GM19239 (cell line): ENCODE measurements around the gene RPS29.
"Not testable (repeated sequence)": the region's sequence is repeated elsewhere in the genome, so short reads cannot be mapped to it uniquely, and the experiment has no call there.

Experiments
- DNase-seq: peaks from one replicate; pipeline ENCODE4 v3.0.0; 2011; ENCODE audit warnings: low spot score; ENCODE audit not compliant: insufficient read length
- FAIRE-seq: peaks from 2 replicates; lab custom pipeline; 2011; peaks lifted over from hg19 to GRCh38; lab: Jason Lieb, UNC

Gene RPS29

DNA sequence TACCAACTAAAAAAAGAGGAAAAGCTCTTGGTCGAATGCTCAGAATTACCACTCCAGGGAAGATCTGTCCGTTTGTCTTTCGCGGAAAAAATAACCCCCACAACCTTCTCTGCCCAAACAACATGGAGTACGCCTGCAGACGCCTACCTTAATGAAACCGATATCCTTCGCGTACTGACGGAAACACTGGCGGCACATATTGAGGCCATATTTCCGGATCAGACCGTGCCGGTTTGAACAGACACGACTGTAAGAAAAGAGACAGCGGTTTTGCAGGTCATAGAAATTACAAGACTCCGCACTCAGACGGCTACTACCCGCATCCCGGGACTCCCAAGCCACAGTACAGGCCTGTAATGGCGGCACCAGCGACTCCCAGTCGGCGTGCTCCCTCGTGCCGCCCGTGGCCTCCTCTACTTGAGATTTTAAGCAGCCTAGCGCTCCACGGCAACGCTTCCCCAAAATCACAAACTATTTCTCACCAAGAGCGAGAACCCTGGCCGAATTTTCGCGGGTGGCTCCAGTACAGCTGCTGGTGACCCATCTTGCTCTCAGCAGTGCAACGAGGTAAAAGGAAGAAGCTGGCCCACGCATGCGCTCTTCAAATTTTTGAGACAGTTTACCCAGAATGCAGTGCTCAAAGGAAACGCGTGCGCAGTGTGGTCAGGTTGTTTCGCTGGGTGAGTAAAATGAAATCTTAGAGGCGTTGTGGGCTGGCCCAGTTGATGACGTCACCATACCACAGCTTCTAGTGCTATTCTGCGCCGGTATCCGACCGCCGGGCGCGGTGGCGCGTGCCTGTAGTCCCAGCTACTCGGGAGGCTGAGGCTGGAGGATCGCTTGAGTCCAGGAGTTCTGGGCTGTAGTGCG is at the start of gene RPS29:
Gene RPS29 (minus strand): TSS at position 578 of the 870 bp plus-strand sequence. CDS start 34 bp downstream, at position 544.
- peak; percentile 57 for DNase-seq
- FAIRE-seq: peak; percentile 99

DNA sequence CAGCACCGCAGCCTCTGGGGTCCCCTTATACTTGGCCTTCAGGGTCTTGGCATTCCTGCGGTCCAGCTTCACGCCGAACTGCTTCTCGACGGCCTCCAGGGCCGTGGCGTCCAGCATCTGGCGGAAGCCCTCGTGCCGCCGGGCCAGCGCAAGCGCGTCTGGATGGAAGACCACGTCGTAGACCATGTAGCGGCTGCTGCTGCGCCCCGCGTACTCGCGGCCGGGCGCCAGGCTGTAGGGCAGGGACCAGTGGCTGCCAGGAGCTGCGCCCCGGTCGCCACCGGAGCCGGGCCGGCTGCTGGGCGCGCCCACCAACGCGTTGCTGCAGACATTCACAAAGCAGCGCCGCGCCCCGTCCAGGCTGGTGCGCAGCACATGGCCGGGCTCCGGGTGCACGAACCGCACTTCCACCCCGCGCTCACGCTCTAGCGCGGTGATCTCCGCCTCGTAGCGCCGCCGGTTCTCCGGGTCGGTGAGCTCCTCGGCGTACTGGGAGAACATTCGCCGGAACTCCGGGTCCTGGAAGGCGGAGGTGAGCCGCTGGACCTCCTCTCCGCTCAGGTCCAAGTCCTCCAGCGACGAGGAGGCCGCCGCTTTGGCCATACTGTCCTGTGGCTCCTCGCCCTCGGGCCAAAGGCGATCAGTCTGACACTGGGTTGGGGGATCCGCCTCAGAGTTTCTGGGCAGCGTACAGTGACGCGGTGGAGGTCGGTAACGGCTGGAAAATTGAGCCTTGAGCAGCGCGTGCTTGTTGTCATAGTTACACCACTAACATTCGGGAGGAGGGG is 48.6 kb upstream of the RPS29 start, which contains the start of gene DNAAF2:
Gene DNAAF2 (minus strand): TSS at position 698 of the 788 bp plus-strand sequence. CDS start 95 bp downstream, at position 603.
- DNase-seq (peak; percentile 23), FAIRE-seq (no peak)

DNA sequence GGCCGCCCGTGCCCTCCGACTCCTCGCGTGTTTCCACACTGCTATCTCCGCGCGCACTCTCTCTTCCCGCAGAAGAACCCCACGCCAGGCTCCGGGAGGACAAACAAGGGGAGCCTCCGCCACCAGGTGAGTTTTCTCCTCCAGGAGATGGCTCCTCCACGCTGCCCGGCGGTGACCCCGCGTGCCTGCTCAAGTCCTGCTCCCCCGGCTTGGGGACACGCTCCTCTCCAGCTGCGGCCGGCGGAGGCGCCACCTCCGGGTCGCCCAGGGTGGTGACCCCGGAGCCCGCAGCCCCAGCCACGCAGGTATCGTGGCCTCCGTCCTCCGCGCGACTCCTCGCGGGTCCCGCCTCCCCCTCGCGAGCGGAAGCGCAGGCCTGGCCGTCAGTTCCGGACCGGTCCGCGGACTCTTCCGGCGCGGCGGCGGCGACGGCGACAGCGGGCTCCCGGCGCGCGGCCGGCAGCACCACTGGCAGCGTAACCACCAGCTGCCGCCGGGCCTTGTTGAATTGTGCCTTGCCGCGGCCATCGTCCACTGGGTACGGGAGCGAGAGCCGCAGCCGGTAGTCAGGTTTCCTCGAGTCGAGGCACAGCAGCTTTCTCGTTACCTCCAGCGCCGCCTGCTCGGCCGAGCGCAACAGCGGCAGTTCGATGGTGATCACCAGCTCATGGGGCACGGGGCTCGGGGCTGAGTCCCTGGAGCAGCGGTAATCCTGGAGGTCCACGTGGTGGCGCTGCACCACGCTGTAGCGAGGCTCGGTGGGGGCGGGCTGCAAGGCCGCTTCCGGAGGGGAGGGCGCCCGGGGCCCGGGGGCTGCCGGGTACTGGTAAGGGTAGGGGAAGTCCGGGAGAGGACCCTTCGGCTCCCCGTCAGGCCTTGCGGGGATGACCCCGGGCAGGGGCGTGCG is 47.7 kb upstream of the RPS29 start:
- DNase-seq (peak; percentile 55), FAIRE-seq (peak; percentile 85)

DNA sequence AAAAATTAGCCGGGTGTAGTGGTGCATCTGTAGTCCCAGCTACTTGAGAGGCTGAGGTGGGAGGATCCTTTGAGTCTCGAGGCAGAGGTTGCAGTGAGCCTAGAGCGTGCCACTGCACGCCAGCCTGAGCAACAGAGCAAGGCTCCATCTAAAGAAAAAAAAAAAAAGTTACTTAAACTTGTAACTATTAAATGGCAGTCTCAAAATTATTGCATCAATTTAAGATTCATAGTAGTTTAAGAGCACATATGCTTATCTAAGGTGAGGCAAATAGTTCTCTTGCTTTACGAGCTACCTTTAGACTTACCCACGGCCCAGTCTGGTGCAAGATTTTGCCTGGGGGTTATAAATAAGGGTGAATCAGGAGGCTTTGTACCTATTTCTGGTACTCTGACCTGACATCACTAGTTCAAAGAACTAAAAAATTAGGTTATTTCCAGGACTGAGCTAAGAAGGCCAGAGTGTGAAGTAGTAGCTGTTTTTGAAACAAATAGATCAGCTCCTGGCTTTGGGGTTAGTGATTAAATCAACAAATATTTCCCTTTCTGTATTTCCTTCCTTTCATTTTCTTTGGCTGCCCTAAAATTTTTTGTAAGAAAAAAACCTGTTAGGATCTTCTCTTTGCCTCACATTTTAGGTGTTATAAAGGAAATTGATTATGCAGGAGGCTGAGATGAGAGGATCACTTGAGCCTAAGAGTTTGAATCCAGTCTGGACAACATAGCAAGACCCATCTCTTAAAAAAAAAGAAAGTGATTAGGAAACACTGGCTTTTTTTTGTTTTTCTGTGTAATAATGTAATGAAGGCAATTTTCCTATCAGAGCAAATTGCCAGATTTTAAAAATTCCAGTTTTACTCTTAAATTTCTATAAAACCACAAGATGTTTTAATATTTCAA is 38.0 kb upstream of the RPS29 start:
- DNase-seq (no peak), FAIRE-seq (peak; percentile 44)

DNA sequence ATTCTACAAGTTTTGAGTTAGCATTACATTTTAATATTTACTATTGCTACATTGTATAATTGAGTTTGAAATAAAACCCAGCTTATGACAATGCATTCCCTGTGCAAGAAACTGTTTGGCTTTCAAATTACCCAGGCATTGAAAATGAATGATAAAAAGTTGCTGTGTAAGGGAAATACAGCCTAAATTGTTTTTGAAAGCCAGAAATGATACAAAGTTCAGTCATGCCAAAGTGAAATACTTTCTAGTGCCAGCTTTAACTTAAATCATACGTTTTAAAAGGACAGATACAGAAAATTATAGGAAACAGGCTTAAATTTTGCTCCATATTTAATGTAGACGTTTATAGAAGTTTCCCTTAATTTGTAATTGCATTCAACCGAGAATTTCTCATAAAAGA is 37.2 kb upstream of the RPS29 start:
- DNase-seq: no peak
- FAIRE-seq: no peak

DNA sequence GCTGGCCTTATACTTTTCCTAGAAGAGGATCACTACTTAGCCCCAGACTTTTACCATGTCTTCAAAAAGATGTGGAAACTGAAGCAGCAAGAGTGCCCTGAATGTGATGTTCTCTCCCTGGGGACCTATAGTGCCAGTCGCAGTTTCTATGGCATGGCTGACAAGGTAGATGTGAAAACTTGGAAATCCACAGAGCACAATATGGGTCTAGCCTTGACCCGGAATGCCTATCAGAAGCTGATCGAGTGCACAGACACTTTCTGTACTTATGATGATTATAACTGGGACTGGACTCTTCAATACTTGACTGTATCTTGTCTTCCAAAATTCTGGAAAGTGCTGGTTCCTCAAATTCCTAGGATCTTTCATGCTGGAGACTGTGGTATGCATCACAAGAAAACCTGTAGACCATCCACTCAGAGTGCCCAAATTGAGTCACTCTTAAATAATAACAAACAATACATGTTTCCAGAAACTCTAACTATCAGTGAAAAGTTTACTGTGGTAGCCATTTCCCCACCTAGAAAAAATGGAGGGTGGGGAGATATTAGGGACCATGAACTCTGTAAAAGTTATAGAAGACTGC is 35.9 kb upstream of the RPS29 start:
- FAIRE-seq: no peak
- DNase-seq: no peak

DNA sequence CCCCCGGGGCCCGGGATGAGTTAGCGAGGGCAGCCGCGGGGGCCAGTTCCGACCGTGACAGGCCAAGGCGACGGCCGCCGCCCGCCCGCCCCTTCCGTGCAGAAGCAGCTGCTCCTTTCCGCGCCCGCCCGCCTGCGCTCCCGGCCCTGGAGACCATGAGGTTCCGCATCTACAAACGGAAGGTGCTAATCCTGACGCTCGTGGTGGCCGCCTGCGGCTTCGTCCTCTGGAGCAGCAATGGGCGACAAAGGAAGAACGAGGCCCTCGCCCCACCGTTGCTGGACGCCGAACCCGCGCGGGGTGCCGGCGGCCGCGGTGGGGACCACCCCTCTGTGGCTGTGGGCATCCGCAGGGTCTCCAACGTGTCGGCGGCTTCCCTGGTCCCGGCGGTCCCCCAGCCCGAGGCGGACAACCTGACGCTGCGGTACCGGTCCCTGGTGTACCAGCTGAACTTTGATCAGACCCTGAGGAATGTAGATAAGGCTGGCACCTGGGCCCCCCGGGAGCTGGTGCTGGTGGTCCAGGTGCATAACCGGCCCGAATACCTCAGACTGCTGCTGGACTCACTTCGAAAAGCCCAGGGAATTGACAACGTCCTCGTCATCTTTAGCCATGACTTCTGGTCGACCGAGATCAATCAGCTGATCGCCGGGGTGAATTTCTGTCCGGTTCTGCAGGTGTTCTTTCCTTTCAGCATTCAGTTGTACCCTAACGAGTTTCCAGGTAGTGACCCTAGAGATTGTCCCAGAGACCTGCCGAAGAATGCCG is 35.1 kb upstream of the RPS29 start:
- DNase-seq (no peak), FAIRE-seq (peak; percentile 76)

DNA sequence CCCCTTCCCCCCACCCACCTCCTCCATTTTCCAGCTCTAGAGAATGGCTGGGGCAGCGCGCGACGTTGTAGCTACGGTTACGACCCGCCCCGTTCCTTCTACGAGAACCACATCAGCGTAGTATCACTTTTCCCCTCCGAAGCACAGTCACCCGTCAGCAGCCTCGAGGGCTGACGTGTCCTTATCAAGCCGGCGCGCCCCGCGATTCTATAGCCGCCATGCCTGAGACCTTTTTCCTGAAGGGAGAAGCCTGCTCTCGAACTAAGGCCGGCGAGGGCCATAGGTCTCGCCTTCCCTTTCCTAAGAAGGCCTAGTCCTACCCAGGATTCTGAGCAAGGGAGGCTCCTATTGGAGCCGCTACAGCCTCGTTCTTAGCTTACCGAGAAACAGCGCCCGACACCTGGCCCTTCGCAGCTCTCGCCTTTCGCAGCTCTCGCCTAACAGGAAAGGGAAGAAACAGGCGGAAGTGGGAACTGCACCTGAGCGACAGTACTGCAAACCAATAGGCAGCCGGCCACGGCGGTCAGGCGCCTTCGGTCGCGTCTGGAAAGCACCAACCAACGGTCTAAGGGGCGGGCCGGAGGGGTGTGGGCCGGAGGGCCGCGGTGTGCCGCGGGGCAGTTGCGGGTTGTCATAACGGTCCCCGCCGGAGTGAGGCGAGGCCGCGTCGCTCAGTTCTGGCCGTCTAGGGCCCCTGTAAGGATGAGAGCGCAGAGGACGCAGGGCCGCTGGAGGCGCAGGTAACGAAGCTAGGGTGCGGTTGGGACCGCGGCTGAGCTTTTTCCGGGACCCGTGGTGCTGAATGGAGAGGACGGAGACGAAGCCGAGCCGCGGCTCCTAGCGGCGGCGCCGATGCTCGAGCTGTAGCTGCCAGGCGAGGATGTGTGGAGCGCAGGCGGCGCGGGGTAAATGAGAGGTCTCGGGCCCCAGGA is 34.3 kb upstream of the RPS29 start, which contains the start of the genes MGAT2 and RPL36AL:
Gene MGAT2 (plus strand): TSS at position 618 of the 932 bp plus-strand sequence. CDS start 470 bp downstream, outside the sequence.
Gene RPL36AL (minus strand): TSS at position 445 of the 932 bp plus-strand sequence. CDS start 1,522 bp downstream, outside the sequence.
- DNase-seq (peak; percentile 87), FAIRE-seq (peak; percentile 83)

DNA sequence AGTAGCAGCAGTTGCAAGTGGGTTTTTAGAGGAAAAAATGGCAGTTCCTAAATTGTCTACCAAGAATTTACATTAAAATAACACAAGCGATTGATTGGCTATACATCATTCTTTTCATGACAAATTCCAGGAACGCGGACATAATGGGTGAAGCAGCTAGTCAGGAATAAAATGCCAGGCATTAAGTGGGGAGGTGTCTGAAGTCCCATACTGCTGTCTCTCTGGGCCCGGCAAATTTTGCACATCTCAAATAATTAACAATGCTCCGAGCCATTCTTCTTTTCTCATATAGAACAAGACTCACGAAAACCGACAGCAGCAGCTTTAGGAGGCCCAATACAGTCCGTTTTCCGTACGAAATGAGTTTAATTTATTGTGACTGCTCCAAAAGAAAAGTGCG is 33.5 kb upstream of the RPS29 start:
- no peak for DNase-seq
- no peak for FAIRE-seq

DNA sequence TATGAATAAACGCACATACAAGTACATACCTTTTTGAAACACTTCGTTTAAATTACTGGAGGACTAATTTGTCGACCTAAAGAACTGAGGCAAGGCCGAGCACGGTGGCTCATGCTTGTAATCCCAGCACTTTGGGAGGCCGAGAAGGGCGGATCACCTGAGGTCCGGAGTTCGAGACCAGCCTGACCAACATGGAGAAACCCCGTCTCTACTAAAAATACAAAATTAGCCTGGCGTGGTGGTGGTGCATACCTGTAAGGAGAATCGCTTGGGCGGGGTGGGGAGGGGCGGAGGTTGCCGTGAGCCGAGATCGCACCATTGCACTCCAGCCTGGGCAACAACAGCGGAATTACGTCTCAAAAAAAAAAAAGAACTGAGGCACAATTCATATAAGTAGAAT is 33.1 kb upstream of the RPS29 start:
- not testable (repeated sequence) for DNase-seq, FAIRE-seq

DNA sequence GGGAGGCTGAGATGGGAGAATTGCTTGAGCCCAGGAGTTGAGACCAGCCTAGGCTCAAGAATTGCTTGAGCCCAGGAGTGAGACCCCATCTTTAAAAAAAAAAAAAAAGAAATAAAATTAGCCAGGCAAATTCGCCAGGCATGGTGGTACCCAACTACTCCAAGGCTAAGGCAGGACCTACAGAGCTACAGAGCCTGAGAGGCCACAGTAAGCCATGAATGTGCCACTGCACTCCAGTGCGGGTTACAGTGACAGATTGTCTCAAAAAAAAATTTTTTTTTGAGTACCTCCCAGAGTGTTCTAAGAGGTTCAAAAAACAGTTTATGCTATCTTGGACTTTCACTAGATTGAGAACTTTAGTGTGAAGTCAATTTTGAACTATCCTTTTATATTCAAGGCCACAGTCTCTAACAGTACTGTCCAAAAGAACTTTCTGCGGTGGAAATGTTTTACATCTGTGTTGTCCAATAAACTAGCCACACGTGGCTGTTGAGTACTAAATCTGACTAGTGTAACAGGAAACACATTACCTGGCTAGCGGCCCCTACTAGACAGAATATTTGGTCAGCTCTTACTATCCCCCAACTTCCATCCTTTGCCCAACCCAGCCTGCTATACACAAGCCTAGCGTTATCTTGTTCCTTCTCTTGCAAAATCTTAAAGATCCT is 31.8 kb upstream of the RPS29 start:
- FAIRE-seq: no peak

DNA sequence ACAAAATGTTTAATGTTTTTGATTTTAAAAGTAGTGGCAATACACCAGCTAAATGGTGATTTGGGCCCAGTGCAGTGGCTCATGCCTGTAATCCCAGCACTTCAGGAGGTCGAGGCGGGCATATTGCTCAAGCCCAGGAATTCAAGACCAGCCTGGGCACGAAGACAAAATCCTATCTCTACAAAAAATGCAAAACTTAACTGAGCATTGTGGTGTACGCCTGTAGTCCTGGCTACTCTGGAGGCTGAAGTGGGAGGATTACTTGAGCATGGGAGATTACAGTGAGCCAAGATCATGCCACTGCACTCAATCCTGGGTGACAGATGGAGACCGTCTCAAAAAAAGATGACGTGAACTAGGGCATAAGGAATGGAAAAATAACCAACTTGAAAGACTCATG is 29.6 kb upstream of the RPS29 start:
- DNase-seq (no peak), FAIRE-seq (no peak)

More for the DNA sequence above, 31.8 kb upstream of the RPS29 start:
- no peak for DNase-seq

DNA sequence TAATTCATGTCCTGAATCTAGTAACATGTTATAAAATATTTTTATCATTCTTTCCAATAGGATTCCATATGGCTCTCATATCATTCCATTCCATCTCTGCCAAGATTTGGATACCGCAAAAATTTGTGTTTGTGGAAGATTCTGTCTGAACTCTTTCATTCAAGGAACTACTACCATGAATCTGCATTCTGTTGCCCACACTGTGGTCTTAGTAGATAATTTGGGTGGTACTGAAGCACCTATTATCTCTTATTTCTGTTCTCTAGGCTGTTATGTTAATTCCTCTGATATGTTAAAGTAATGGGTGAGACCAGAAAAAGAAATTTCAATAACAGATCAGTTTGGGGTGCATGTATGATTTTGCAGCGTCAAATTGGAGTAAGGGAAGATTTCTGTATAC is 28.0 kb upstream of the RPS29 start:
- DNase-seq: no peak
- no peak for FAIRE-seq

DNA sequence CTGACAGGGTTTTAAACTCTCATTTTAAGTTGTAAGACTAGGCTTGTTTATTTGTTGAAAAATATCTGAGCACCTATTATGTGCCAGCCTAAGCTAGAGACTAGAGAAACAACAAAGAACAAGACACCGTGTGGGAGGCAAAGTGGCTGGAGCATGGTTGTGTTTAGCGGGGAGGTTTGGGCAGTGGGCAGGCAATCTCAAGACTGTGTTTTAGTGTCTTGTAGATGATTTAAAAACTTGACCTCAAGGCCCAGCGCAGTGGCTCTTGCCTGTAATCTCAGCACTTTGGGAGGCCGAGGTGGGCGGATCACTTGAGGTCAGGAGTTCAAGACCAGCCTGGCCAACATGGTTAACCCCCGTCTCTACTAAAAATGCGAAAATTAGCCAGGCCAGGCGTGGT is 26.5 kb upstream of the RPS29 start:
- no peak for FAIRE-seq
- no peak for DNase-seq

DNA sequence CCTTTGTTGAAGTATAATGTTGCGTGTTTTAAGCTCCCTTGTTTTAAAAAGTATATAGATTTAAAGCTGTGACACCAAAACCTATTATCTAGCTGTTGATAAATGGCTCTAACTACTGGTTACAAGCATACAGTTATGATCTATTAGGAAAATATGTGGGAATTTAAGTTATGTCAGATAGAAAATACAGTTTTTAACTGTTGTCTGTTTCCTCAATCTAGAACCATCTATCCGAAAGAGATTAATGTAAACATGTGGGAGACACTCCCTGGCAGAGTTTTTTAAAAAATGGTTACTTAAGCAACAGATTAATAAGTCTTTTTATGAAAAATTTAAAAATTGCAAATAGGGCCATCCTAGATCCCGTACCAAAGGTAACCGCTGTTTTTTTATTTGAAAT is 26.1 kb upstream of the RPS29 start:
- FAIRE-seq (no peak), DNase-seq (no peak)

DNA sequence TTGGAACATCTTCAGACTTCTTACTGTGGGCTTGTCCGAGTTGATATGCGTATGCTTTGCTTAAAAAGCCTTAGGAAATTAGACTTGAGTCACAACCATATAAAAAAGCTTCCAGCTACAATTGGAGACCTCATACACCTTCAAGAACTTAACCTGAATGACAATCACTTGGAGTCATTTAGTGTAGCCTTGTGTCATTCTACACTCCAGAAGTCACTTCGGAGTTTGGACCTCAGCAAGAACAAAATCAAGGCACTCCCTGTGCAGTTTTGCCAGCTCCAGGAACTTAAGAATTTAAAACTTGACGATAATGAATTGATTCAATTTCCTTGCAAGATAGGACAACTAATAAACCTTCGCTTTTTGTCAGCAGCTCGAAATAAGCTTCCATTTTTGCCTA is 21.4 kb upstream of the RPS29 start:
- DNase-seq (no peak), FAIRE-seq (no peak)
